GM21381 (cell line): ENCODE measurements around the gene C8A.

Experiments used
- ATAC-seq: cut with Tn5 transposase; IDR thresholded peaks from one replicate; pipeline ENCODE4 v1.9.1; 2021; ENCODE audit warnings: mild to moderate bottlenecking, moderate library complexity; ENCODE audit not compliant: unreplicated experiment

C8A gene

DNA sequence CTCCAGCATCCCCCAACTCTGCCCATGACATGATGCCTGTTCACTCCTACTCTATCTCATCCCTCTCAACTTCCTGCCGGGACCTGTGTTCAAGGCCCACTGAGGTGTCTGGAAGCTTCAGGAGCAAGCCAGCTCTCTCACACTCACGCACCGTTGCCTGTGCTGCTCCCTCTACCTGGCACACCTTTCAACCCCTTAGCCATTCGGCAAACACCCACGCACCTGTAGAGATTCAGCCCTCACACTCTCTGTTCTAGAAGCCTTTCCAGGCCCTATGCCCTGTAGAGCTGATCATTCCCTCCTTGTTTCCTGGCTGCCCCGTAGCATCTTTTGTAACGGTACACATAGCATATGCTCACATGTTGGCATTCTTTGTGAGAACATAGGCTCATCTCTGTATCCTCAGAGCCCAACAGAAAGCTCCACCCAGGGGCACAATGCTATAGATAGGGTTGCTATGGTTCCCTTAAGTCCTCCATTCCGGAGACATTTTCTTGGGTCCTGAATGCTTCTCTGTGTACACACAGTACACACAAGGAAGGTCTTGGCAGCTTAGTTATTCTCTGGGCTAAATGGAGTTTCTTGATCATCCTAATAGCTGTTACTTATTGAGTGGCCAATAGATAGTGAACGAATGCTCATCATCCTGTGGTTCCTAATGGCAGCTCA is 109.9 kb downstream of the C8A start:
- no peak for ATAC-seq

GRCh38 chr1:56965191-56965590 is 110.6 kb downstream of the C8A start:
- ATAC-seq: no peak

- ATAC-seq: no peak
These were observed 111.5 kb downstream of the C8A start, which contains the start of gene C8B for GRCh38 chr1:56965916-56966697. Gene C8B, minus strand, starts transcription at chr1:56966015. Its CDS starts 67 bp downstream, at chr1:56965948.

- no peak for ATAC-seq
These were observed 112.1 kb downstream of the C8A start for GRCh38 chr1:56966698-56966999.

DNA sequence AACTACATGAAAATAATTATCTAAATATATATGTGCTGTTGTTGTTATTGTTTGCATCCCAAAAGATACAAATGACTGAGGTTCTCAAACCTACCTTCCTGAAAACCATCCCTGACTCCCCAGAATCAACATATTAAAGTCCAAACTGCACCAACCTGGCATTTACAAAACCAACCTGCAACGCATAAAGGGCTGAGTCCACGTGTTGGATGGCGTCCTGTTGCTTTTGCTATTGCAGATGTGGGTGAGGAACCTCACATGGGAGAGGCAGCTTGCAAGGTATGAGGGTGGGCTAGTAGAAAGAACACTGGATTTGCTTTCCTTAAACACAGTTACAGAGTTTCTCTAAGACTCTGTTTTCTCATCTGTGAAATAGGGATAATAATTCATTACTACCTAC is 112.8 kb downstream of the C8A start:
- no peak for ATAC-seq
